Neural crest cell (in vitro differentiated cells): ENCODE measurements around the gene RFESD. TPM values are rescaled to one million over a fixed set of nuclear protein-coding genes. Genes with fewer than 3 reads are reported as not detected.
"Not testable (repeated sequence)": the region's sequence is repeated elsewhere in the genome, so short reads cannot be mapped to it uniquely, and the experiment has no call there.

Source experiments
- DNase-seq: peaks from one replicate; pipeline ENCODE4 v3.0.0; 2021; ENCODE audit warnings: low read depth, mixed read lengths, low spot score
- H3K27ac Mint-ChIP-seq: one replicate; pipeline ENCODE4 v1.8.0; 2021; ENCODE audit warnings: mild to moderate bottlenecking, mixed read lengths; ENCODE audit not compliant: unreplicated experiment
- H3K27me3 Mint-ChIP-seq: 2 replicates; pipeline ENCODE4 v1.8.0; 2021; ENCODE audit warnings: low read depth, mild to moderate bottlenecking, mixed read lengths
- H3K36me3 Mint-ChIP-seq: 2 replicates; pipeline ENCODE4 v1.8.0; 2021; ENCODE audit warnings: low read depth, mild to moderate bottlenecking, mixed read lengths
- H3K4me1 Mint-ChIP-seq: 2 replicates; pipeline ENCODE4 v1.8.0; 2021; ENCODE audit warnings: mixed read lengths
- H3K4me3 Mint-ChIP-seq: one replicate; pipeline ENCODE4 v1.8.0; 2021; ENCODE audit warnings: mild to moderate bottlenecking, mixed read lengths
- H3K9me3 Mint-ChIP-seq: 2 replicates; pipeline ENCODE4 v1.8.0; 2021; ENCODE audit warnings: mixed read lengths
- total RNA-seq: library from RNA; stranded (reverse); gene quantifications from 2 replicates; pipeline ENCODE4 v1.2.1, GENCODE V29; 2021
- TF ChIP-seq, protein P1 (sequence below): fragments of 200-600 bp; sonication (generic); conservative IDR thresholded peaks from 2 replicates; pipeline ENCODE4 v1.5.0; 2021; ENCODE audit warnings: antibody characterized with exemption, mild to moderate bottlenecking

RFESD gene
- total RNA-seq, 1 donor from 2014 or later, result 3.1 TPM

- H3K36me3 Mint-ChIP-seq, result no peaks in the 10 kb centered on the region
- H3K27ac Mint-ChIP-seq, result no peak overlapping the region
- H3K27me3 Mint-ChIP-seq, result peaks cover 2% of the 10 kb centered on the region
- no peak overlapping the region for H3K4me3 Mint-ChIP-seq
- H3K4me1 Mint-ChIP-seq, result no peaks in the 10 kb centered on the region
- DNase-seq, result no peak
- peaks cover 7% of the 10 kb centered on the region for H3K9me3 Mint-ChIP-seq
- TF ChIP-seq, protein P1, sequence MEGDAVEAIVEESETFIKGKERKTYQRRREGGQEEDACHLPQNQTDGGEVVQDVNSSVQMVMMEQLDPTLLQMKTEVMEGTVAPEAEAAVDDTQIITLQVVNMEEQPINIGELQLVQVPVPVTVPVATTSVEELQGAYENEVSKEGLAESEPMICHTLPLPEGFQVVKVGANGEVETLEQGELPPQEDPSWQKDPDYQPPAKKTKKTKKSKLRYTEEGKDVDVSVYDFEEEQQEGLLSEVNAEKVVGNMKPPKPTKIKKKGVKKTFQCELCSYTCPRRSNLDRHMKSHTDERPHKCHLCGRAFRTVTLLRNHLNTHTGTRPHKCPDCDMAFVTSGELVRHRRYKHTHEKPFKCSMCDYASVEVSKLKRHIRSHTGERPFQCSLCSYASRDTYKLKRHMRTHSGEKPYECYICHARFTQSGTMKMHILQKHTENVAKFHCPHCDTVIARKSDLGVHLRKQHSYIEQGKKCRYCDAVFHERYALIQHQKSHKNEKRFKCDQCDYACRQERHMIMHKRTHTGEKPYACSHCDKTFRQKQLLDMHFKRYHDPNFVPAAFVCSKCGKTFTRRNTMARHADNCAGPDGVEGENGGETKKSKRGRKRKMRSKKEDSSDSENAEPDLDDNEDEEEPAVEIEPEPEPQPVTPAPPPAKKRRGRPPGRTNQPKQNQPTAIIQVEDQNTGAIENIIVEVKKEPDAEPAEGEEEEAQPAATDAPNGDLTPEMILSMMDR, result no peak
Measured at GRCh38 chr5:95634081-95634480, 12.5 kb upstream of the RFESD start.

DNA sequence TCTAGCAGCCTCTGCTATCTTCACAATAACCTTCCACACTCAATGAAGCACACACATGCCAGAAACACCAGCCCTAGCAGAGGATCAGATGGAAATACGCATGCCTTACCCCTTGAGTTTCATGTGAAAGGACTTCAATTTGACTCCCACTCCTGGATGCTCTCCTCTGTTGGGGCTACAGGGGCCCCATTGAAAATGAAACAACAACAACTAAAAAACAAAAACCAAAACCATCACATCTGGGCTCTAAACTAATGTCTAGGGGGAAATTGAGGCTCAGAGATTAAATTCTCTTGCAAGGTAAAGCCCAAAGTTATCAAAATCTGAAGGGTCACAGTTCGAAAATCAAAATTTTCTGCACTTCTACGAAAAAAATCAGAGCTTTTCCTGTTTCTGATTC lies 7.9 kb upstream of the RFESD start:
- no peaks in the 10 kb centered on the region for H3K36me3 Mint-ChIP-seq
- TF ChIP-seq, protein P1, result no peak
- no peak overlapping the region for H3K27ac Mint-ChIP-seq
- H3K4me1 Mint-ChIP-seq, result no peaks in the 10 kb centered on the region
- H3K27me3 Mint-ChIP-seq, result peaks cover 2% of the 10 kb centered on the region
- no peak overlapping the region for H3K4me3 Mint-ChIP-seq
- H3K9me3 Mint-ChIP-seq, result peaks cover under 1% of the 10 kb centered on the region
- no peak for DNase-seq

DNA sequence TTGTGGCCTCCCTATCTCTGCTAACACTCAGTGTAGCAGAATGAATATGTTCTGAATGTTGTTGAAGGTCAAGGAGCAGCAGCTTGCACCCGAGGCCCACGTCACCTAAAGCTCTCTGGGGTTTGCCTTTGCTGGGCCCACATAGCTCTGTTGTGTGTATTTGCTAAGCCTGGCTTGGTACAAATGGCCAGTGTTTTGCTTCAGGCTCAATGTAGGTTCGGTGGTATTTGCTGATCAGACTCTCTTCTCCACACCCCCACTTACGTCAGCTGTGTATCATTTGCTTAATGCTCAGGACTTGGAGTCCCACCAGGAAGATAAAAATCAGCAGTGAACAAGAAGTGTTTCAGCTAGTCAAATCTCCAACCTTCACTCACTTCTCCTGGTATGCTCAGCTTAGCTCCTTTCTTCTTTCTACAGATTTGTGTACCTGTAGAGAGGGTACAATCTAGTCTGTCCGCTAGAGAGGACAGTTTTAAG lies 4.8 kb upstream of the RFESD start:
- Mint-ChIP-seq H3K4me3 (no peak overlapping the region), H3K9me3 (peaks cover 2% of the 10 kb centered on the region), H3K36me3 (no peaks in the 10 kb centered on the region), H3K4me1 (peaks cover 4% of the 10 kb centered on the region), H3K27me3 (peaks cover 2% of the 10 kb centered on the region), H3K27ac (no peak overlapping the region)
- no peak for DNase-seq
- TF ChIP-seq, protein P1, result no peak

DNA sequence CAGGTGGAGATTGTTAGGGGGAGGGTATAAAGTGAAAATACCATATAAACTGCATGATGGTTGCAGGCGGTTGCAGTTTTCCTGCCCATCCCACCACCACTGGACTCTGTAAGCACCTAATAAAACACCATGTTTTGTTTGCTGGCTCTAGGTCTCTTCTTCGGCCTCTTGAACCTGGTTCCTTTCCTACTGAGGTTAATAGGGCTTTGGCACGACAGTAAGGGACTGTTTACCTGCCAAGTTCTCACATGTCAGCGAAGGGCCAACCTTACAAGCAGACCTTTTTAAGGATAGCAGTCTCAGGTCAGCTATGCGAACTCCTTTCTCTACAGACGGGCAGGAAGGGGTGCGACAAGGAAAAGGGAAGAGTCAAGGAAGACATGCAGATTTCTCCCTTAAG lies 3.4 kb upstream of the RFESD start:
- TF ChIP-seq, protein P1, result no peak
- H3K9me3 Mint-ChIP-seq, result peaks cover 2% of the 10 kb centered on the region
- no peaks in the 10 kb centered on the region for H3K36me3 Mint-ChIP-seq
- DNase-seq, result no peak
- peaks cover under 1% of the 10 kb centered on the region for H3K27me3 Mint-ChIP-seq
- peaks cover 7% of the 10 kb centered on the region for H3K4me1 Mint-ChIP-seq
- H3K27ac Mint-ChIP-seq, result no peak overlapping the region
- H3K4me3 Mint-ChIP-seq, result no peak overlapping the region

DNA sequence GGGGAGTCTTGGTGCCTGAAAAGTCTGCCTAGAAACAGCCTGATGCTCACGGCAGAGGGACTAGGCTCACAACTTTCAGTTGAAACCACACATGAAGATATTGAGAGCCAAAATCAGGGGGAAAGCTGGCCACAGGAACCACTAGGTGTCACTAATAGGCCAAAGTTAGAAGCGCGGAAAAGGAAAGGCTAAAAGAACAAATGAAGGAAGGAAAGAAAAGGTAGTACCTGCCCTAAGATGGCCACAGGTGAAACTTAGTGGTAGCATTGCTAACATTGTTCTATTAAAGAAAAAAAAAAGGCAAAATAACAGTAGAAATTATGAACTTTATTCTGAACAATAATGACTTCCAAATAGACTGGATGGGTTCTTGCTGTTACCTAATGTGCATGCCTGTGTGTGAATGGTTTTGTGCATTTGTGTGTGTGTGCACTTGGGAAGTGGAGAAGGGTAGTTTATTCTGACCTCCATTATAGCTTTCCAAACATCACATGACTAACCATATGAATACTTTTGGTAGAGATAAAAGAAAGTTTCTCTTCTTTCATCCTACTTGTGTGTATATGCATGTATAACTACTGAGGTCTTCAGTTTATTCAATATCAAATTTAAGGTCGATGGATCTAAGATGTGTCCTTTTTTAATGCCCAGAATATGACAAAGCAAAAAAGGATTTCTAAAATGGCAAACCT lies 2.1 kb upstream of the RFESD start:
- Mint-ChIP-seq H3K4me1 (peaks cover 7% of the 10 kb centered on the region), H3K4me3 (peak overlapping the region; percentile 14), H3K36me3 (no peaks in the 10 kb centered on the region), H3K27me3 (no peaks in the 10 kb centered on the region), H3K27ac (no peak overlapping the region), H3K9me3 (peaks cover 2% of the 10 kb centered on the region)
- TF ChIP-seq, protein P1, result peak; percentile 77
- DNase-seq, result peak; percentile 20

DNA sequence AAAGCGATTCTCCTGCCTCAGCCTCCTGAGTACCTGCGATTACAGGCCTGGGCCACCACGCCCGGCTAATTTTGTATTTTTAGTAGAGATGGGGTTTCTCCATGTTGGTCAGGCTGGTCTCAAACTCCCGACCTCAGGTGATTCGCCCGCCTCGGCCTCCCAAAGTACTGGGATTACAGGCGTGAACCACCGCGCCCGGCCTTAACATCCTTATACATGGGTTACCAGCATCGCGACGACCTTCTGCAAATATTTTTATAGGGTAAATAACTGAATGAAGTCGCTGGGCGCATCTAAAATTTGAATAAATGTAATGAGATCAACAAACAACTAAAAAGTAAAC lies 380 bp upstream of the RFESD start:
- not testable (repeated sequence) for H3K27me3 Mint-ChIP-seq, H3K9me3 Mint-ChIP-seq, H3K36me3 Mint-ChIP-seq, DNase-seq, H3K4me1 Mint-ChIP-seq, H3K27ac Mint-ChIP-seq
- H3K4me3 Mint-ChIP-seq, result peak overlapping the region; percentile 85
